HepG2 (cell line): Measurements from ENCODE around the gene ETFB. TPM values are rescaled to one million over a fixed set of nuclear protein-coding genes. Genes with fewer than 3 reads are reported as not detected.

Experiments used
- ARNT2 ChIP-seq: sonication (generic); formaldehyde crosslinking; IDR thresholded peaks from 2 replicates; pipeline ENCODE4 v1.8.0; 2022; ENCODE audit warnings: mild to moderate bottlenecking, low read depth, missing genetic modification reagents, moderate library complexity
- ATF2 ChIP-seq: sonication (generic); formaldehyde crosslinking; IDR thresholded peaks from 2 replicates; pipeline ENCODE4 v1.4.0; 2020; ENCODE audit warnings: missing genetic modification reagents
- ATF3 ChIP-seq: sonication (generic); formaldehyde crosslinking; IDR thresholded peaks from 2 replicates; pipeline ENCODE4 v1.4.0; 2020; ENCODE audit warnings: missing genetic modification reagents
- BCL3 ChIP-seq: sonication (generic); formaldehyde crosslinking; IDR thresholded peaks from 2 replicates; pipeline ENCODE4 v1.5.1; 2020; ENCODE audit warnings: mild to moderate bottlenecking, missing genetic modification reagents, moderate library complexity
- DNMT3B ChIP-seq: conservative IDR thresholded peaks from 2 replicates; pipeline ENCODE4 v1.6.1; 2016; ENCODE audit warnings: missing biosample characterization, control low read depth
- FOXC1 ChIP-seq: sonication (generic); formaldehyde crosslinking; IDR thresholded peaks from 2 replicates; pipeline ENCODE4 v1.8.0; 2022; ENCODE audit warnings: mild to moderate bottlenecking, missing genetic modification reagents, borderline replicate concordance
- HNRNPK ChIP-seq: fragments of 200-400 bp; formaldehyde crosslinking; IDR thresholded peaks from 2 replicates; pipeline ENCODE4 v1.6.1; 2018; ENCODE audit warnings: low read length, low read depth, moderate library complexity, mild to moderate bottlenecking; ENCODE audit not compliant: poor library complexity, severe bottlenecking
- HOXA9 ChIP-seq: sonication (generic); formaldehyde crosslinking; IDR thresholded peaks from 2 replicates; pipeline ENCODE4 v1.8.1; 2022; ENCODE audit warnings: missing genetic modification reagents, mild to moderate bottlenecking, moderate library complexity, borderline replicate concordance
- IKZF4 ChIP-seq: sonication (generic); formaldehyde crosslinking; IDR thresholded peaks from 2 replicates; pipeline ENCODE4 v1.5.1; 2020; ENCODE audit warnings: borderline replicate concordance, mild to moderate bottlenecking, low read depth, missing genetic modification reagents; ENCODE audit errors: not compliant biosample characterization
- KLF9 ChIP-seq: IDR thresholded peaks from 2 replicates; pipeline ENCODE4 v1.6.1; 2016; ENCODE audit warnings: low read depth
- MAF1 ChIP-seq: sonication (generic); formaldehyde crosslinking; IDR thresholded peaks from 2 replicates; pipeline ENCODE4 v1.5.0; 2020; ENCODE audit warnings: missing genetic modification reagents, borderline replicate concordance
- MBNL3 ChIP-seq: fragments of 250-450 bp; sonication (Bioruptor Pico); conservative IDR thresholded peaks from 2 replicates; pipeline ENCODE4 v1.8.0; 2022; ENCODE audit warnings: mild to moderate bottlenecking, inconsistent platforms
- MLX ChIP-seq: IDR thresholded peaks from 2 replicates; pipeline ENCODE4 v1.6.1; 2016
- PHF20 ChIP-seq: sonication (generic); formaldehyde crosslinking; IDR thresholded peaks from 2 replicates; pipeline ENCODE4 v1.5.0; 2020; ENCODE audit warnings: mild to moderate bottlenecking, missing genetic modification reagents
- PHF5A ChIP-seq: IDR thresholded peaks from one replicate; pipeline ENCODE4 v1.6.1; 2018; ENCODE audit warnings: low read depth, missing genetic modification reagents; ENCODE audit not compliant: unreplicated experiment
- RFX1 ChIP-seq: fragments of 450-650 bp; IDR thresholded peaks from 2 replicates; pipeline ENCODE4 v1.6.1; 2017
- SNAPC2 ChIP-seq: sonication (generic); formaldehyde crosslinking; IDR thresholded peaks from 2 replicates; pipeline ENCODE4 v1.8.1; 2022; ENCODE audit warnings: mild to moderate bottlenecking, missing genetic modification reagents
- STAG1 ChIP-seq: sonication (generic); formaldehyde crosslinking; IDR thresholded peaks from 2 replicates; pipeline ENCODE4 v1.4.0; 2020; ENCODE audit warnings: missing genetic modification reagents
- TMF1 ChIP-seq: sonication (generic); formaldehyde crosslinking; IDR thresholded peaks from 2 replicates; pipeline ENCODE4 v1.8.1; 2022; ENCODE audit warnings: low read depth, missing genetic modification reagents
- XBP1 ChIP-seq: sonication (generic); formaldehyde crosslinking; IDR thresholded peaks from 2 replicates; pipeline ENCODE4 v1.5.0; 2020; ENCODE audit warnings: missing genetic modification reagents
- ZNF18 ChIP-seq: sonication (generic); formaldehyde crosslinking; IDR thresholded peaks from 2 replicates; pipeline ENCODE4 v1.8.0; 2022; ENCODE audit warnings: mild to moderate bottlenecking, missing genetic modification reagents; ENCODE audit not compliant: insufficient replicate concordance
- ZNF562 ChIP-seq: sonication (generic); formaldehyde crosslinking; IDR thresholded peaks from 2 replicates; pipeline ENCODE4 v1.8.0; 2022; ENCODE audit warnings: missing genetic modification reagents, borderline replicate concordance
- ZNF598 ChIP-seq: sonication (generic); formaldehyde crosslinking; IDR thresholded peaks from 2 replicates; pipeline ENCODE4 v1.5.1; 2020; ENCODE audit warnings: mild to moderate bottlenecking, missing genetic modification reagents, borderline replicate concordance
- ZNF678 ChIP-seq: sonication (generic); formaldehyde crosslinking; IDR thresholded peaks from 2 replicates; pipeline ENCODE4 v1.4.0; 2020; ENCODE audit warnings: mild to moderate bottlenecking, missing genetic modification reagents
- ZNF703 ChIP-seq: sonication (generic); formaldehyde crosslinking; IDR thresholded peaks from 2 replicates; pipeline ENCODE4 v1.5.1; 2020; ENCODE audit warnings: missing genetic modification reagents, mild to moderate bottlenecking, moderate library complexity, borderline replicate concordance
- polyA plus RNA-seq, 8 experiments: library from polyadenylated mRNA; depleted of rRNA in 3 of 8; stranded (reverse) in 7 of 8; unstranded in 1 of 8; fragments of >200 nt; fragmentation: Illumina TruSeq in 4 of 8; extraction: Trizol in 4 of 8; gene quantifications; 2 replicates each; pipeline versions ENCODE4 v1.2.1 to v1.2.3, GENCODE V29; 2011 to 2016; ENCODE audit warnings: low read depth in 4 of 8, missing spikeins in 1 of 8, mixed read lengths in 1 of 8; ENCODE audit not compliant: insufficient read depth in 1 of 8
- total RNA-seq, 5 experiments: library from RNA; depleted of rRNA; stranded (reverse); fragments of >200 nt; fragmentation: Illumina TruSeq; extraction: Trizol; gene quantifications; 2 replicates each; pipeline ENCODE4 v1.2.3, GENCODE V29; 2016; ENCODE audit warnings: low read depth in 1 of 5

The ETFB gene
- total and polyA plus RNA-seq, 2 of the 13 experiments (the other 11 are each of a cell fraction or from before 2014, with no cell fraction given) = 678 to 1,314 TPM

GRCh38 chr19:51387924-51388389 lies 21.8 kb upstream of the ETFB start, which contains the start of gene LIM2 (continued):
- TF ChIP-seq ZNF18 (CRISPR knock-in tag) = no peak
- TF ChIP-seq MAF1 (CRISPR knock-in tag) = no peak
- no peak for TF ChIP-seq DNMT3B
- no peak for TF ChIP-seq SNAPC2 (CRISPR knock-in tag)
- TF ChIP-seq XBP1 (CRISPR knock-in tag) = no peak
- TF ChIP-seq PHF20 (CRISPR knock-in tag) = no peak
- TF ChIP-seq TMF1 (CRISPR knock-in tag) = no peak
- no peak for TF ChIP-seq ATF3
- 0 out of 2 replicates have a peak, but pooled peaks have one; percentile 24 for TF ChIP-seq BCL3 (CRISPR knock-in tag)
- no peak for TF ChIP-seq STAG1 (CRISPR knock-in tag)
- TF ChIP-seq ZNF703 (CRISPR knock-in tag) = no peak
- TF ChIP-seq HOXA9 (CRISPR knock-in tag) = no peak
- TF ChIP-seq IKZF4 (CRISPR knock-in tag) = no peak
- no peak for TF ChIP-seq ZNF598 (CRISPR knock-in tag)
- no peak for TF ChIP-seq FOXC1 (CRISPR knock-in tag)
- TF ChIP-seq ATF2 (CRISPR knock-in tag) = no peak
- TF ChIP-seq HNRNPK = no peak
- no peak for TF ChIP-seq RFX1
- no peak for TF ChIP-seq ZNF562 (CRISPR knock-in tag)
- TF ChIP-seq PHF5A = no peak
- no peak for TF ChIP-seq ARNT2
- no peak for TF ChIP-seq ZNF678
- TF ChIP-seq KLF9 (CRISPR knock-in tag) = no peak
- no peak for TF ChIP-seq MLX (CRISPR knock-in tag)
- TF ChIP-seq MBNL3 (CRISPR knock-in tag) = no peak
